Measurements from ENCODE around the gene P2RX5.

GRCh38 chr17:3693829-3694231 lies 2.1 kb downstream of the P2RX5 start:
- no peak for TF ChIP-seq CTCF (IDR thresholded peaks at IDR 0.05)
- TF ChIP-seq ZFX (IDR thresholded peaks at IDR 0.05; ENCODE audit: borderline replicate concordance): no peak
